ENCODE results near the gene PRKCZ.

Gene PRKCZ

DNA sequence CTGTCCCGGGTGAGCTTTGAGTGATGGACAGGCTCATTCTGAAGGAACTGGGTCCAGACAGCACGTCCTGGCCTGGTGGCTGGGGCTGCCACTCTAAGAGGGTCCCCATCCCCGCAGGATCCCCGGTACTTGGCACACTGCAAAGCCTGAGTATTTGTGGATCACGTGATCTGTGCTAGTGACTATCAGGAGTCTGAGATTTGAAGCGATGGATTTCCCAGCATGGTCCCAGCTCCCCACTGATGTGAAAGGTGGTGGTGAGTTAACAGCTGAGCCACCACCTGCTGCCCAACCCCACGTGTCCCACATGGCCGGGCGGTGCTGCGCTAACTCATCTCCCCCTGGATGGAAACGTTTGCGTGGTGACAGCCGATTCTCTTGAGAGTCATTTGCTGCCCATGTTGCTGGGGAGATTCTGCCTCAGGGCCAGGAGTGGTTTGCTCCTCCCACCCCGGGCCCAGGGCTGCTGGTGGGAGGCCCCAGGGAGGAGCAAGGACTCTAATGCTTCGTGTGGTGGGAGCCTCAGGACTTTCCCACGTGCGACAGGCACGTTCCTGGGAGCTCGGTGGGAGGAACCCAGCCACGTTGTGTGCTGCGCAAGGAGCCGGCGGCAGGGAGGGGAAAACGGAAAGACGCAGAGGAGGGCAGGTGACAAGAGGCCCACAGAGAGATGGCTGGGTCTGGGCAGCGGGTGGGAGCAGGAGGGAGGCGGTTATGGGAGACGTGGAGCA, 129.2 kb downstream of the PRKCZ start:
- no peak for DNase-seq (ENCODE audit: low read depth)

DNA sequence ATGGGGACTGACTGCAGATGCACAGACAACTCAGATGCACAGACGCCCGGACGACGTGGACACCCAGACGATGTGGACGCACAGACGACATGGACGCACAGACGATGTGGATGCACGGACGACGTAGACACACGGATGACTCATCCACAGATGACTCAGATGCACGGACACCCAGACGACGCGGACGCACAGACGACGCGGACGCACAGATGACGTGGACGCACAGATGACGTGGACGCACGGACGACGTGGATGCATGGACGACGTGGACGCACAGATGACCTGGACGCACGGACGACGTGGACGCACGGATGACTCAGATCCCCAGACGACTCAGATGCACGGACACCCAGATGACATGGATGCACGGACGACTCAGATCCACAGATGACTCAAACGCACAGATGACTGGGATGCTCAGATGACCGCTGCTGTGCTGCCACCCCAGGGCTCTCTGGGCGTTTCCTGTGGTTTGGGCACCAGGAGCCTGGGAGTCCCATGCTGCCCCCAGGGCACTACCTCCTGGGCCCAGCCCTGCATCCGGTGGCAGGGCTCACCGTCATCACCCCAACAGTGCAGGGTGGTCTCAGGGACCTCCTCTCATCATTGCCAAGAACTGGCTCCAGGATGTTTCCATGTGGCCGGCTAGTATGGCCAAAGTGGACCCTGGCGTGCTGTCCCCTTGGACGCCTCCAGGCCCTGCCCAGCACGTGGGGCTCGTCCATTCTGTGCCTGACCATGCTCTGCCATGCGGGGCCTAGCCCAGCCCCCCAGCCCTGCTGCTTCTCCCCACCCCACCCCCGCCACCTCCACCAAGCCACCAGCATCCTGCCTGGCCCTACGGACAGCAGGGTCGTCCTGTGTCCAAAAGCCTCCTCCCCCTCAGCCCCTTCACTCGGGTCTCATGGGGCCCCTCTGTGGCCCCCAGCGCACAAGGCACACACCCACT, 130.4 kb downstream of the PRKCZ start:
- no peak for DNase-seq (ENCODE audit: low read depth)

- DNase-seq (ENCODE audit: low read depth), result no peak
Measured at GRCh38 chr1:2181271-2181670, 131.1 kb downstream of the PRKCZ start.

GRCh38 chr1:2181752-2182151, 131.5 kb downstream of the PRKCZ start:
- no peak for DNase-seq (ENCODE audit: low read depth)

- DNase-seq (ENCODE audit: low read depth), result no peak
Measured at GRCh38 chr1:2182376-2182775, 132.2 kb downstream of the PRKCZ start.

- no peak for DNase-seq (ENCODE audit: low read depth)
Measured at GRCh38 chr1:2183937-2184334, 133.7 kb downstream of the PRKCZ start.

DNA sequence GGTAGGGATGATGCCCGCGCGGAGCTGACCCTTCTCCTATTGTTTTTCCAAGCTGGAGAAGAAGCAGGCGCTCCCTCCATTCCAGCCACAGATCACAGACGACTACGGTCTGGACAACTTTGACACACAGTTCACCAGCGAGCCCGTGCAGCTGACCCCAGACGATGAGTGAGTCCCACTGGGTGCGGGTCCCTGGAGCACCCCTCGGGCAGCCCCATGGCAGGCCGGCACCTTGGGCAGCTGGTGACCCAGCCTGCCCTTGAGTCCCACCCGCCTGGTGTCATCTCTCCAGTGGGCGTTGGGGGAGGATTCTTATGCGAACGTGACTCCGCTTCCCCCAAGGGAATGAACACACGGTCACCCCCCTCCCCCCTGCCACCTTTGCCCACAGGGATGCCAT, 134.3 kb downstream of the PRKCZ start:
- no peak for DNase-seq (ENCODE audit: low read depth)

- no peak for DNase-seq (ENCODE audit: low read depth)
Measured at GRCh38 chr1:2184934-2185333, 134.7 kb downstream of the PRKCZ start.

GRCh38 chr1:2185880-2186855, 136.0 kb downstream of the PRKCZ start:
- DNase-seq (ENCODE audit: low read depth), result no peak

GRCh38 chr1:2186901-2187300, 136.7 kb downstream of the PRKCZ start:
- DNase-seq (ENCODE audit: low read depth), result no peak

DNA sequence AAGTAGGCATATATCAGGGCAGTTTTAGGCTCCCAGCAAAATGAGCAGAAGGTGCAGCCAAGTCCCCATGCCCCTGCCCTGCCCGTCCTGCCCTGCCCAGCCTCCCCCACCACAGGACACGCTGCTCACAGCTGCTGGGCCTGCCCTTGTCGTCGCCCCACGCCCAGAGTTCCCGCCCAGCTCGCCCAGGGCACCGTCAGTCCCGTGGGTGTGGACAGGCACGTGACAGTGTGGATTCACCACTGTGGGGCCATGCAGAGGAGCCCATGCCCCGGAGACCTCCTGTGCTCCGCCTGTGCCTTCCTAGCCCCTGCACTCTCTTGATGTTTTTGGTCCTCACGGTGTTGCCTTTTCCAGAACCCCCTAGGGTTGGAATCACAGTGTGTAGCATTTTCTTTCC, 137.4 kb downstream of the PRKCZ start:
- no peak for DNase-seq (ENCODE audit: low read depth)

- no peak for DNase-seq (ENCODE audit: low read depth)
Measured at GRCh38 chr1:2188336-2188735, 138.1 kb downstream of the PRKCZ start.

DNA sequence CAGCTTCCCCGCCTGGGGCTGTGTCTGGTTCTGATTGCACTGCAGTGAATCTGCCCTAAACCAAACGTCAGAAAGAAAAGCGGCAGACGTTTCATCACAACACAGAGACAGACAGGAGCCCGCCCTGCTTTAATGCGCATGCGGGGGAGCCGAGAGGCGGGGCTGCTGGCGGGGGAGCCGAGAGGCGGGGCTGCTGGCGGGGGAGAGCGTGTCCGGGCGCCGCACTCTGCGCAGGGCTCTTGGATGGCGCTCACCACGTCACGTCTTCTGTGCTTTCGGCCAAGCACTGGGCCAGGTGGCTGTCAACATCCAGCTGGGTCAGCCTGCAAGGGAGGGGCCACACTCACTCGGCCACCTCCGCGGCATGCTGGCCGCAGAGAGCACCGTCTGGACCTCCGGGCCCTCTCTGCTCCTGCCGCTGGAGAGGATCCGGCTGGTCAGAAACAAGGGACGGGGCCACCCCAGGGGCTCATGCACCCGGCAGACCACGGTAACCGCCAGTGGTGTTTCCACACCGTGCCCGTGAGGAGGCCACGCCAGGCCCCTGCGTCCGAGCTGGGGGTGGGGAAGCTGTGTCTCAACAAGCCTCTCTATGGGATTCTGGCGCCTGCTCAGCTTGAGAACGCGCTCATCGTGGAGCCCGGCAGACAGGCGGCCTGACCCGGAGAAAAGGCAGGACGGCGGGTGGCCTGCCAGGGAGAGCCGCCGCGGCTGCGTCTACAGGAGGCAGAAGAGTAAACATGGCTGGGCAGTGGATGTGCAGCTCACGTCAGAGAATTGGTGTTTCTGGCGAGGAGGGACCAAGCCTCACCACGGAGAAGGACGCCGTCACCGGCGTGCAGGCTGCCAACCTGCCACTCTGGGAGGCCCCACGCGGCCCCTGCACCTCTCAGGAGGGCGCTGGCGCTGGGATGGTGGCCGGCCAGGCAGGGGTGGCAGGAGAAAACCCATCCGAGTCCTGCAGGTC, 139.5 kb downstream of the PRKCZ start:
- DNase-seq (ENCODE audit: low read depth), result peak; percentile 54

DNA sequence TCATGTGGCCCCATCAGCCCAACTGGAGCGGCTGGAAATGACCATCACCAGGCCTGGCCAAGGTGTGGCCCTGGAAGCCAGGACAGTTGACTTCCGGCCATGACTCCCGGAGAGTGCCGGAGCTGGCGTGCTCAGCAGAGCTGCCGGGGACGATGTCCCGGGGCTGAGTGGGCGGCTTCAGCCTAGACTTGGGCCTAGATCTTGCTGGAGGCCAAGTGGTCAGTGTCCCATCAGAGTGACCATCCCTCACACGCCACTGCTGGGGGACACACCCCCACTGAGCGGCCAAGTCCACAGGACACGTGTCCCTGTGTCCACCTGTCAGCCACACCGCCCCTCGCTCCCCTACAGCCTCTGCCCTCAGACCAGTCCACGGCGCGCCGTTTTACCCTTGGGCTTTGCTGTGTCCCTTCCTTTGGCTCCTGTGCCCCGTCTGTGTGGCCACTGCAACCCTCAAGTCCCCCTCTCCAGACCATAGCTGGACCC, 140.3 kb downstream of the PRKCZ start:
- DNase-seq (ENCODE audit: low read depth), result no peak

- no peak for DNase-seq (ENCODE audit: low read depth)
Measured at GRCh38 chr1:2192031-2192995, 142.1 kb downstream of the PRKCZ start.

DNA sequence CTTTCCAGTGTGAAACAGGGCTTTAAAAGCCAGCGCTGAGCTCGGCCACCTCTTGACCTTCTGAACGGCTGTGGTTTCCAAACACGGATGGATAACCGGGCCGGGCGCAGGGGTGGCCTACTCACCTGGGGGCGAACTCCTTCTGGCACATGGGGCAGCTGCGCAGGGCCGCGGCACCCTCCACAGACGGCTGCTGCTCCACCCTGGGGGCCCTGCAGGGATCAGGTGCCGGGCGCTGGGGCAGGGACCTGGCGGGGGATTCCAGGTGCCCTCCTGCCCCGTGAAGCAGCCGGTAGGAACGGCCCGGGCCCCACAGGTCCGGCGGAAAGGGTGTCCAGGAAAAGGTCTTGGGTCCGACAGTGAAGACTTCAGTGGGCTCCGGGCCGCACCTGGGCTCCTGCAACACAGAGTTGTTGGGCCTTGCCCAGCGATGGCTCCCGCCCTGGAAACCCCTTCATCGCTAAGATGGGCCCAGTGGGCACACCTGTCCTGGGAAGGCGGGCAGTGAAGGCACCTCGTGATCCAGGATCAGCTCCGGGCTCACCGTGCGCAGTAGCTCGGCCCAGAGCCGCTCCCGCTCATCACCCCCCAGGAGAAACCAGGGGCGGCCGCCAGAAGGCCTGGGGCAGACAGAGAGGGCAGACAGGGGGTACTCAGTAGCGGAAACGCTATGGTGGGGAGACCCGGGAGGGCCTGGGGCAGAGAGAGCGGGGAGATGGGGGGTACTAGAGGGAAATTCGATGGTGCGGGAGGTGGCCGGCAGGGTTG, 143.5 kb downstream of the PRKCZ start:
- DNase-seq (ENCODE audit: low read depth), result no peak

GRCh38 chr1:2194319-2194897, 144.2 kb downstream of the PRKCZ start, which contains the start of gene FAAP20:
Gene FAAP20 (minus strand): TSS chr1:2194772. CDS start chr1:2194749, 23 bp downstream.
- DNase-seq (ENCODE audit: low read depth), result no peak

Data from HS-27A (cell line).